Panc1 (cell line): ENCODE data around the gene ALPP.

Experiments used
- POLR2AphosphoS5 ChIP-seq: IDR thresholded peaks from 2 replicates; pipeline ENCODE4 v1.6.1; 2012; ENCODE audit warnings: mild to moderate bottlenecking, low read depth, low read length, moderate library complexity
- SIN3A ChIP-seq: IDR thresholded peaks from 2 replicates; pipeline ENCODE4 v1.6.1; 2012; ENCODE audit warnings: low read depth, mild to moderate bottlenecking, low read length, moderate library complexity, borderline replicate concordance; ENCODE audit not compliant: insufficient read depth
- TCF7L2 ChIP-seq: IDR thresholded peaks from 2 replicates; pipeline ENCODE4 v1.6.1; 2011; ENCODE audit warnings: mild to moderate bottlenecking, low read depth, low read length, inconsistent platforms
- TF ChIP-seq, protein P1 (sequence below): fragments of 450-650 bp; IDR thresholded peaks from 2 replicates; pipeline ENCODE4 v1.5.1; 2017; ENCODE audit warnings: mild to moderate bottlenecking
- TF ChIP-seq, protein P2 (sequence below), 2 experiments: IDR thresholded peaks; 2 replicates each; pipeline ENCODE4 v1.6.1; 2011 to 2012; ENCODE audit warnings: low read depth in 2 of 2, control low read depth in 1 of 2, low read length in 1 of 2, mild to moderate bottlenecking in 1 of 2, moderate library complexity in 1 of 2; ENCODE audit not compliant: insufficient read depth in 1 of 2

DNA sequence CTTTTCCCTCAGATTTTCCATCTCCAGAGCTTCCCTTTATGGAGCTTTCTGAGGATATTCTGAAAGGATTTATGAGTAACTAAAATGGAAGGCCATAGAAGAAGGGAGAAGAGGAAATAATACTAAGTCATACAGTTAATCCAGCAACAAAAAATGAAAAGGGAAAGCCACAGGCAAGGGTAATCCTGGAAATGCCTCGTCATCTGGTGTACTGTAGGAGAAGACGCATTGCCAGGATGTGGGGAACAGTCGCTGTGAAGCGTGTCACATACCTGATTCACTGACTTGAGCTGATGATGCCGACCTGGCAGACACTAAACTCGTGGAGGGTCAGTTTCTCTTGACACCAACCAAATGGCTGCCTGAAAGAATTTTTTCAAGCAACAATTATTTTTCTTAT lies 34.7 kb upstream of the ALPP start:
- TF ChIP-seq POLR2AphosphoS5 (no peak), TCF7L2 (no peak), SIN3A (no peak)
- TF ChIP-seq, protein P1, sequence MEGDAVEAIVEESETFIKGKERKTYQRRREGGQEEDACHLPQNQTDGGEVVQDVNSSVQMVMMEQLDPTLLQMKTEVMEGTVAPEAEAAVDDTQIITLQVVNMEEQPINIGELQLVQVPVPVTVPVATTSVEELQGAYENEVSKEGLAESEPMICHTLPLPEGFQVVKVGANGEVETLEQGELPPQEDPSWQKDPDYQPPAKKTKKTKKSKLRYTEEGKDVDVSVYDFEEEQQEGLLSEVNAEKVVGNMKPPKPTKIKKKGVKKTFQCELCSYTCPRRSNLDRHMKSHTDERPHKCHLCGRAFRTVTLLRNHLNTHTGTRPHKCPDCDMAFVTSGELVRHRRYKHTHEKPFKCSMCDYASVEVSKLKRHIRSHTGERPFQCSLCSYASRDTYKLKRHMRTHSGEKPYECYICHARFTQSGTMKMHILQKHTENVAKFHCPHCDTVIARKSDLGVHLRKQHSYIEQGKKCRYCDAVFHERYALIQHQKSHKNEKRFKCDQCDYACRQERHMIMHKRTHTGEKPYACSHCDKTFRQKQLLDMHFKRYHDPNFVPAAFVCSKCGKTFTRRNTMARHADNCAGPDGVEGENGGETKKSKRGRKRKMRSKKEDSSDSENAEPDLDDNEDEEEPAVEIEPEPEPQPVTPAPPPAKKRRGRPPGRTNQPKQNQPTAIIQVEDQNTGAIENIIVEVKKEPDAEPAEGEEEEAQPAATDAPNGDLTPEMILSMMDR = no peak
- TF ChIP-seq, protein P2, sequence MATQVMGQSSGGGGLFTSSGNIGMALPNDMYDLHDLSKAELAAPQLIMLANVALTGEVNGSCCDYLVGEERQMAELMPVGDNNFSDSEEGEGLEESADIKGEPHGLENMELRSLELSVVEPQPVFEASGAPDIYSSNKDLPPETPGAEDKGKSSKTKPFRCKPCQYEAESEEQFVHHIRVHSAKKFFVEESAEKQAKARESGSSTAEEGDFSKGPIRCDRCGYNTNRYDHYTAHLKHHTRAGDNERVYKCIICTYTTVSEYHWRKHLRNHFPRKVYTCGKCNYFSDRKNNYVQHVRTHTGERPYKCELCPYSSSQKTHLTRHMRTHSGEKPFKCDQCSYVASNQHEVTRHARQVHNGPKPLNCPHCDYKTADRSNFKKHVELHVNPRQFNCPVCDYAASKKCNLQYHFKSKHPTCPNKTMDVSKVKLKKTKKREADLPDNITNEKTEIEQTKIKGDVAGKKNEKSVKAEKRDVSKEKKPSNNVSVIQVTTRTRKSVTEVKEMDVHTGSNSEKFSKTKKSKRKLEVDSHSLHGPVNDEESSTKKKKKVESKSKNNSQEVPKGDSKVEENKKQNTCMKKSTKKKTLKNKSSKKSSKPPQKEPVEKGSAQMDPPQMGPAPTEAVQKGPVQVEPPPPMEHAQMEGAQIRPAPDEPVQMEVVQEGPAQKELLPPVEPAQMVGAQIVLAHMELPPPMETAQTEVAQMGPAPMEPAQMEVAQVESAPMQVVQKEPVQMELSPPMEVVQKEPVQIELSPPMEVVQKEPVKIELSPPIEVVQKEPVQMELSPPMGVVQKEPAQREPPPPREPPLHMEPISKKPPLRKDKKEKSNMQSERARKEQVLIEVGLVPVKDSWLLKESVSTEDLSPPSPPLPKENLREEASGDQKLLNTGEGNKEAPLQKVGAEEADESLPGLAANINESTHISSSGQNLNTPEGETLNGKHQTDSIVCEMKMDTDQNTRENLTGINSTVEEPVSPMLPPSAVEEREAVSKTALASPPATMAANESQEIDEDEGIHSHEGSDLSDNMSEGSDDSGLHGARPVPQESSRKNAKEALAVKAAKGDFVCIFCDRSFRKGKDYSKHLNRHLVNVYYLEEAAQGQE (IDR thresholded peaks at IDR 0.05; ENCODE audit: insufficient read depth in 1 of 2, low read depth in 2 of 2, low read length in 1 of 2) = no peak
